IMR-90 (cell line): ENCODE data around the gene GRIN2A.

Experiments used
- BHLHE40 ChIP-seq: fragments of 150-350 bp; IDR thresholded peaks from 2 replicates; pipeline ENCODE4 v1.6.1; 2016; ENCODE audit warnings: mild to moderate bottlenecking, low read depth, low read length
- CEBPB ChIP-seq: IDR thresholded peaks from 2 replicates; pipeline ENCODE4 v1.6.1; 2012; ENCODE audit warnings: low read depth, low read length, improper control_type of control experiment
- CHD1 ChIP-seq: IDR thresholded peaks from 2 replicates; pipeline ENCODE4 v1.6.1; 2012; ENCODE audit warnings: low read depth, low read length, improper control_type of control experiment
- CTCF ChIP-seq: conservative IDR thresholded peaks from 2 replicates; pipeline ENCODE4 v1.5.1; 2012; ENCODE audit warnings: mild to moderate bottlenecking, low read depth, low read length, improper control_type of control experiment
- ELK1 ChIP-seq: fragments of 150-350 bp; IDR thresholded peaks from 2 replicates; pipeline ENCODE4 v1.6.1; 2016; ENCODE audit warnings: low read depth, mild to moderate bottlenecking, low read length, moderate library complexity, borderline replicate concordance
- FOS ChIP-seq: fragments of 150-350 bp; IDR thresholded peaks from 2 replicates; pipeline ENCODE4 v1.6.1; 2016; ENCODE audit warnings: low read depth, low read length
- MAZ ChIP-seq: IDR thresholded peaks from 2 replicates; pipeline ENCODE4 v1.6.1; 2012; ENCODE audit warnings: low read depth, mild to moderate bottlenecking, low read length, improper control_type of control experiment, moderate library complexity, borderline replicate concordance
- NFE2L2 ChIP-seq: fragments of 150-350 bp; IDR thresholded peaks from 2 replicates; pipeline ENCODE4 v1.6.1; 2016; ENCODE audit warnings: low read depth, mild to moderate bottlenecking, low read length
- POLR2A ChIP-seq: IDR thresholded peaks from 2 replicates; pipeline ENCODE4 v1.6.1; 2012; ENCODE audit warnings: mild to moderate bottlenecking, low read depth, low read length
- RAD21 ChIP-seq: IDR thresholded peaks from 2 replicates; pipeline ENCODE4 v1.6.1; 2012; ENCODE audit warnings: low read length, improper control_type of control experiment
- SMC3 ChIP-seq: fragments of 150-350 bp; IDR thresholded peaks from 2 replicates; pipeline ENCODE4 v1.6.1; 2016; ENCODE audit warnings: low read depth, mild to moderate bottlenecking, antibody characterized with exemption, low read length, moderate library complexity
- USF2 ChIP-seq: fragments of 150-350 bp; IDR thresholded peaks from 2 replicates; pipeline ENCODE4 v1.6.1; 2017; ENCODE audit warnings: mild to moderate bottlenecking, antibody characterized with exemption, low read length, low read depth

- TF ChIP-seq ELK1 (no peak), POLR2A (no peak), CTCF (no peak), SMC3 (no peak), BHLHE40 (no peak), RAD21 (no peak), NFE2L2 (no peak), USF2 (no peak), FOS (no peak), CEBPB (no peak), CHD1 (no peak), MAZ (no peak)
These were observed 424.5 kb downstream of the GRIN2A start for GRCh38 chr16:9757687-9758086.
